K562 (cell line): ENCODE measurements around the gene ACYP2. TPM values are rescaled to one million over a fixed set of nuclear protein-coding genes. Genes with fewer than 3 reads are reported as not detected.

Experiments
- CBFA2T2 ChIP-seq: fragments of 450-650 bp; conservative IDR thresholded peaks from 2 replicates; pipeline ENCODE4 v1.6.1; 2017; ENCODE audit warnings: mild to moderate bottlenecking
- CBX8 ChIP-seq: fragments of 200-600 bp; sonication (generic); IDR thresholded peaks from 2 replicates; pipeline ENCODE4 v1.6.1; 2012; ENCODE audit warnings: borderline replicate concordance, mixed run types, low read depth, mild to moderate bottlenecking, moderate library complexity, mixed read lengths, low read length, control low read depth, inconsistent platforms; ENCODE audit not compliant: poor library complexity, severe bottlenecking; ENCODE audit errors: extremely low read depth
- CREB5 ChIP-seq: fragments of 250-450 bp; sonication (Bioruptor Pico); IDR thresholded peaks from 2 replicates; pipeline ENCODE4 v1.5.0; 2020; ENCODE audit warnings: mild to moderate bottlenecking
- CREM ChIP-seq: IDR thresholded peaks from 2 replicates; pipeline ENCODE4 v1.6.1; 2014; ENCODE audit warnings: antibody characterized with exemption, low read depth
- CXXC5 ChIP-seq: fragments of 250-450 bp; sonication (Bioruptor Pico); IDR thresholded peaks from 2 replicates; pipeline ENCODE4 v1.8.0; 2022; ENCODE audit warnings: inconsistent platforms, mild to moderate bottlenecking, moderate library complexity
- DPF2 ChIP-seq: fragments of 450-650 bp; IDR thresholded peaks from 2 replicates; pipeline ENCODE4 v1.6.1; 2016
- ETV6 ChIP-seq, 3 experiments: fragments of 150-350 bp in 1 of 3; sonication (generic) in 1 of 3; formaldehyde crosslinking in 1 of 3; IDR thresholded peaks; 2 replicates each; pipeline versions ENCODE4 v1.6.1 to v1.8.0; 2014 to 2022; ENCODE audit warnings: borderline replicate concordance in 2 of 3, low read depth in 2 of 3, antibody characterized with exemption in 1 of 3, low read length in 1 of 3, mild to moderate bottlenecking in 1 of 3, missing genetic modification reagents in 1 of 3
- HMGN3 ChIP-seq: IDR thresholded peaks from 2 replicates; pipeline ENCODE4 v1.6.1; 2011; ENCODE audit warnings: borderline replicate concordance, low read depth, mild to moderate bottlenecking, mixed read lengths, low read length; ENCODE audit not compliant: insufficient read length; ENCODE audit errors: extremely low read depth
- KDM1A ChIP-seq, 2 experiments: fragments of 450-650 bp; IDR thresholded peaks; 2 replicates each; pipeline ENCODE4 v1.6.1; 2016; ENCODE audit warnings: mild to moderate bottlenecking in 2 of 2
- L3MBTL2 ChIP-seq: fragments of 450-650 bp; IDR thresholded peaks from 2 replicates; pipeline ENCODE4 v1.6.1; 2016; ENCODE audit warnings: mild to moderate bottlenecking, moderate library complexity
- MEF2D ChIP-seq: conservative IDR thresholded peaks from 2 replicates; pipeline ENCODE4 v1.6.1; 2016; ENCODE audit warnings: low read depth, missing genetic modification characterization, missing compliant biosample characterization
- MTA3 ChIP-seq: fragments of 450-650 bp; formaldehyde crosslinking; IDR thresholded peaks from 2 replicates; pipeline ENCODE4 v1.6.1; 2017; ENCODE audit warnings: mild to moderate bottlenecking, borderline replicate concordance
- POLR2AphosphoS5 ChIP-seq: IDR thresholded peaks from 2 replicates; pipeline ENCODE4 v1.6.1; 2011; ENCODE audit warnings: mild to moderate bottlenecking, low read depth, low read length, moderate library complexity; ENCODE audit not compliant: control insufficient read depth, insufficient read depth
- RB1 ChIP-seq: fragments of 450-650 bp; IDR thresholded peaks from 2 replicates; pipeline ENCODE4 v1.6.1; 2017; ENCODE audit warnings: low read depth, mild to moderate bottlenecking
- RBM39 ChIP-seq: fragments of 200-400 bp; formaldehyde crosslinking; optimal IDR thresholded peaks from 2 replicates; pipeline ENCODE3; 2018; ENCODE audit warnings: low read depth, low read length
- RFX5 ChIP-seq: IDR thresholded peaks from 2 replicates; pipeline ENCODE4 v1.6.1; 2011; ENCODE audit warnings: low read depth, mild to moderate bottlenecking, improper control_type of control experiment, low read length
- SMARCE1 ChIP-seq: fragments of 450-650 bp; IDR thresholded peaks from 2 replicates; pipeline ENCODE4 v1.7.1; 2016; ENCODE audit warnings: mild to moderate bottlenecking
- STAT5A ChIP-seq: IDR thresholded peaks from 2 replicates; pipeline ENCODE4 v1.6.1; 2012; ENCODE audit warnings: low read length, inconsistent platforms, borderline replicate concordance
- ZBTB17 ChIP-seq: fragments of 450-650 bp; formaldehyde crosslinking; IDR thresholded peaks from 2 replicates; pipeline ENCODE4 v1.4.0; 2020; ENCODE audit warnings: mild to moderate bottlenecking
- ZBTB33 ChIP-seq: sonication (generic); formaldehyde crosslinking; IDR thresholded peaks from 2 replicates; pipeline ENCODE4 v1.8.1; 2023; ENCODE audit warnings: mild to moderate bottlenecking, missing genetic modification reagents
- ZEB2 ChIP-seq: fragments of 450-650 bp; IDR thresholded peaks from 2 replicates; pipeline ENCODE4 v1.6.1; 2016
- ZNF239 ChIP-seq: fragments of 250-450 bp; sonication (Bioruptor Pico); IDR thresholded peaks from 2 replicates; pipeline ENCODE4 v1.4.0; 2020; ENCODE audit warnings: mild to moderate bottlenecking
- ZNF274 ChIP-seq: IDR thresholded peaks from 2 replicates; pipeline ENCODE4 v1.6.1; 2011; ENCODE audit warnings: low read depth, mild to moderate bottlenecking, low read length, moderate library complexity, borderline replicate concordance
- polyA plus RNA-seq, 8 experiments: library from polyadenylated mRNA; depleted of rRNA in 4 of 8; stranded (reverse) in 5 of 8; unstranded in 3 of 8; fragments of >200 nt; fragmentation: Nextera tagmentation in 2 of 8; fragmentation: Illumina TruSeq in 1 of 8; extraction: Ambion mirVana in 2 of 8; extraction: Trizol in 1 of 8; gene quantifications; 2 replicates each; pipeline versions ENCODE4 v1.2.1 to v1.2.3, GENCODE V29; 2011 to 2014; ENCODE audit warnings: inconsistent platforms in 1 of 8, missing spikeins in 1 of 8
- total RNA-seq, 7 experiments: library from RNA; depleted of rRNA in 6 of 7; stranded (reverse); fragments of >200 nt in 6 of 7; fragmentation: Illumina TruSeq in 2 of 7; extraction: Trizol in 2 of 7; gene quantifications; 2 replicates each; pipeline versions ENCODE4 v1.2.1 to v1.2.3, GENCODE V29; 2011 to 2021; ENCODE audit warnings: low replicate concordance in 1 of 7

The ACYP2 gene
- total and polyA plus RNA-seq, 9 of the 15 experiments (the other 6 are each of a cell fraction or from before 2014, with no cell fraction given): 1.0 to 4.1 (median 2.0) TPM

GRCh38 chr2:54077088-54077900 lies 38.1 kb upstream of the ACYP2 start (continued):
- TF ChIP-seq ZEB2 (peak; percentile 90), ZBTB33 (CRISPR knock-in tag) (peak; percentile 59; the same call in 1 of the 2 replicates), CXXC5 (CRISPR knock-in tag) (peak; percentile 81), DPF2 (peak; percentile 95), MEF2D (tag) (no peak), CBX8 (no peak), SMARCE1 (peak; percentile 95), STAT5A (peak; percentile 97), ETV6 (IDR thresholded peaks at IDR 0.05; ENCODE audit: borderline replicate concordance in 1 of 2, low read depth in 2 of 2, low read length in 1 of 2) (peak in 1 of 2 experiments; percentile 93; a peak in 2 of 4 replicates), ETV6 (CRISPR knock-in tag; IDR thresholded peaks at IDR 0.05; ENCODE audit: borderline replicate concordance) (no peak), HMGN3 (peak; percentile 52), ZNF274 (peak; percentile 40; the same call in 1 of the 2 replicates), CREM (peak; percentile 51), RBM39 (no peak), POLR2AphosphoS5 (peak; percentile 93), CREB5 (CRISPR knock-in tag) (no peak), RB1 (no peak), MTA3 (peak; percentile 91), RFX5 (peak; percentile 68; the same call in 1 of the 2 replicates), KDM1A (IDR thresholded peaks at IDR 0.05) (peak; percentile 64 to 73), ZNF239 (CRISPR knock-in tag) (no peak), L3MBTL2 (peak; percentile 35; the same call in 1 of the 2 replicates), ZBTB17 (CRISPR knock-in tag) (peak; percentile 22; the same call in 1 of the 2 replicates), CBFA2T2 (peak; percentile 96)
